GM12875 (cell line): Measurements from ENCODE around the gene SNX9.

Experiments used
- H3K4me3 ChIP-seq: one replicate; pipeline ENCODE4 v1.5.1; 2011; ENCODE audit warnings: low read depth, low read length, control low read depth
- TF ChIP-seq, protein P1 (sequence below): IDR thresholded peaks from 2 replicates; pipeline ENCODE4 v1.5.1; 2011; ENCODE audit warnings: low read depth, mild to moderate bottlenecking, control low read depth, inconsistent platforms, low read length, moderate library complexity, borderline replicate concordance; ENCODE audit not compliant: insufficient read depth

Gene SNX9

DNA sequence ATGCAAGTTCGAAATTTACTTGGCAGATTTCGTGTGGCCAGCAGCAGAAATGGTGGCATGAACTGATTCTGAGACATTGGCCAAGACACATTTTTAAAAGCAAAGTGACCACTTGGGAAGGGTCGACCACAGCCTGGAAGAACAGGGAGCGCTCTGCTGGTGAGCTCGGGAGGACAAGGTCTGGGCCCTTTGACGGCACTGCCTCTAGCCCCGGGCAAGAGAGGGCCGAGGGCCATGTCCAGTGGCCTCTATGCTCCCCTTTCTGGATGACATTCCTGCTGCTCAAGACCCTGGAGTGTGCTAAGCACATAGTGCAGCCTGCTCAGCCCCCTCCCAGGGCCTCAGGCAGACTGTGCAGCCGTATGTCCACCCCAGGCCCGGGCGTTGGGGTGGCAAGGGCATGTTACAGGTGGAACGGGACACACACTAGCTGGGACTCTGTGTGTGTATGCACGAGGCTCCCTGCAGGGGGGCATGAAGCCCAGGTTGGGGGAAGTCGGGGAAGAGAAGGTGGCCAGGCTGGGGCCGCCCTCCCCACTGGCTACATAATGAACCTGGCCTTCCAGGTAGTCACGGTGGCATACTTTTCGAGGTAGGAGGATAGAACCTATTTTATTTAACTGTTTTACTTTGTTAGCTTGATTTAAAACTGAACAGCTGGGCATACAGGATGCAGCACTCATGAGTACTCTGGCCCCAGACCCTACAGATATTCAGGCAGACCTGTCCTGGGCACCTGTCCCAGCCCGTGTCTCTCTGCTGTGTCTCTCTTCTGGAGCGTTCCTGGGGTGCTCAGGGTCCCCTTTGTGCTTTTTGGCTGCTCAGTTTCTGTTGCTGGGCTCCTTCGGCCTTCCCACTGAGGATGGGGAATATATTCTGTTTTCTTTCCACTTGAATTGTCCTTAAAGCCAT, 165.0 kb downstream of the SNX9 start:
- TF ChIP-seq, protein P1, sequence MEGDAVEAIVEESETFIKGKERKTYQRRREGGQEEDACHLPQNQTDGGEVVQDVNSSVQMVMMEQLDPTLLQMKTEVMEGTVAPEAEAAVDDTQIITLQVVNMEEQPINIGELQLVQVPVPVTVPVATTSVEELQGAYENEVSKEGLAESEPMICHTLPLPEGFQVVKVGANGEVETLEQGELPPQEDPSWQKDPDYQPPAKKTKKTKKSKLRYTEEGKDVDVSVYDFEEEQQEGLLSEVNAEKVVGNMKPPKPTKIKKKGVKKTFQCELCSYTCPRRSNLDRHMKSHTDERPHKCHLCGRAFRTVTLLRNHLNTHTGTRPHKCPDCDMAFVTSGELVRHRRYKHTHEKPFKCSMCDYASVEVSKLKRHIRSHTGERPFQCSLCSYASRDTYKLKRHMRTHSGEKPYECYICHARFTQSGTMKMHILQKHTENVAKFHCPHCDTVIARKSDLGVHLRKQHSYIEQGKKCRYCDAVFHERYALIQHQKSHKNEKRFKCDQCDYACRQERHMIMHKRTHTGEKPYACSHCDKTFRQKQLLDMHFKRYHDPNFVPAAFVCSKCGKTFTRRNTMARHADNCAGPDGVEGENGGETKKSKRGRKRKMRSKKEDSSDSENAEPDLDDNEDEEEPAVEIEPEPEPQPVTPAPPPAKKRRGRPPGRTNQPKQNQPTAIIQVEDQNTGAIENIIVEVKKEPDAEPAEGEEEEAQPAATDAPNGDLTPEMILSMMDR: no peak

DNA sequence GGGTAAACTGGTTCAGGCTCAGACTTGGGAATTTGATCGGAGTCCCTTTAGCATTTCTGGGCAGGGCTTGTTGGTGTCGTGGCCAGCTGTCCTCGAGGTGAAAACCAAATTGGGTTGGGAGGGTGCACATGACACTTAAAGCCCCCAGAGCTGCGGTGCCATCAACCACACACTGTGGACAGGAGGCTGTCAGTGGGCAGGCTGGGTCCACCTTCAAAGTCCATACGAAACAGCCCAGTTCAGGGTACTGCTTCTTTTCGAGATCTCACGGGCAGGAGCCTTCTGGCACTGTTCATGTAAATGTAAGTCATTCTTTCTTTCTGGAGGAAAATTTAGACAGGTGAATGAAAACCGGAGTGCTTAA, 165.6 kb downstream of the SNX9 start:
- H3K4me3 ChIP-seq: no peak overlapping the region
- TF ChIP-seq, protein P1: no peak

More for the DNA sequence above, 165.0 kb downstream of the SNX9 start:
- H3K4me3 ChIP-seq: no peak overlapping the region

DNA sequence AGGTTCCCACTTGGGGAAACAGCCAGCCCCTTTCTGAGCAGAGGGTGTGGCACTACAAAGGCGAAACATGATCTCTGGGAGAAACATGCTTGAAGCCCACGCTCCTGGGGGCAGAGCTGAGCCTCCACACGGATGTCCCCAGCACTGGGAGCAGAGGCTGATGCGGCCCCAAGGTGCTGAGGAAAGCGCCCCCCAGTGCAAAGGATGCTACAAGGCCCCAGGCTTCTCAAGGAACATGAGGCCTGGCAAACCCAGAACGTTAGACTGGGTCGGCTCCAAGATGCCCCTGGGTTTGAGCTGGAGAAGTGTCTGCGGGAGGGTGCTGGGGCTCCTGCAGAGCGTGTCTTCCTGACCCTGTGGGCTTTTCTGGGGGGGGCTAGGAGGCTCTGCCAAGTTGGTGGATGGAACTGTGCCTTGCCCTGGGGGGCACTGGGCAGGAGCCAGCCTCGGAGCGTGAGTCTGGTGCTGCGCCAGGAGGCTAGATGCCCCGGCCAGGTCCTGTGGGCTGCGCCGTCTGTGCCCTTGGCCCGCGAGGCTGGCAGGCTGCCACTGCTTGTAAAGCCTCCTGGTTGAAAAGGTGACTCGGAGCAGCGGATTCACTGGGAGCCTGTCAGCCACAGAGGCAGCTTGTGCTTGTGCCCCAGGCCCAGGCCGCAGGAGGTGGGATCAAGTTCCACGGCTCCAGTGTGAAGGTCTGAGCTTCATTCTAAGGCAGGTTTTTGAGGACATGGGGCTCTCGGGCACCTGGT, 166.7 kb downstream of the SNX9 start:
- TF ChIP-seq, protein P1: no peak
- H3K4me3 ChIP-seq: no peak overlapping the region

DNA sequence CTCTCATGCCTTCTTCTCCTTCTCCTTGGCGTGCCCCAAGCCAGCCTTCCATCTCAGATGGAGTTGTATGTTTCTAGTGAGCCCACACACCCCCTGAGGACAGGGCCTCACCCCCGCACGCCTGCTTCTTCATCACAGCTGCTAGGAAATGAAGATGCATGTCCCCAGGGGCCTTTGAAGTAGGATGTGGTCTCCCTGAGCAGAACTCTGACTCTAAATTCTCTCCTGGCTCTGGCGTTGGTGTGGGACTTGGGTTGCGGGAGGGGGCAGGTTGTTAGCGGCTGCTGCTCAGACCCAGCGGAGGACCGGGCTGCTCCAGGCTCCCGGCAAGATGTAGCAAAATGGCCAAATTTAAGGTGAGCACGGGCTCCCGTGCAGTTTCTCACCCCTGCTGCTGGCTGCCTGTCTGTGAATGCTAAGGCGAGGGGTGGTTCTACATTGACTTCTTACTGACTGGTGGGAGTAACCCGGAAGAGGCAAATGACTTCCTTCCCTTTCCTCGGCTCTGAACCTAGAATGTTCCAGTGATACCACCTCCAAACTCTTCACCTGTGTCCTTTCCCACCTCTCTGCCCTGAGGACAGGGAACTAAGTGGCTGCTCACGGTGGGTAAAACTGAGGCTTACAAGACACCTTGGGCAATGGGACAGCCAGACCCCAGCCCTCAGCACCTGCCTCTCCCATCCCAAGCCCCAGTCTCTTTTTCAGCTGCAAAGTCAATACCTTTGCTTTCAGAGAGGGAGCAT, 167.4 kb downstream of the SNX9 start:
- no peak overlapping the region for H3K4me3 ChIP-seq
- TF ChIP-seq, protein P1: no peak

DNA sequence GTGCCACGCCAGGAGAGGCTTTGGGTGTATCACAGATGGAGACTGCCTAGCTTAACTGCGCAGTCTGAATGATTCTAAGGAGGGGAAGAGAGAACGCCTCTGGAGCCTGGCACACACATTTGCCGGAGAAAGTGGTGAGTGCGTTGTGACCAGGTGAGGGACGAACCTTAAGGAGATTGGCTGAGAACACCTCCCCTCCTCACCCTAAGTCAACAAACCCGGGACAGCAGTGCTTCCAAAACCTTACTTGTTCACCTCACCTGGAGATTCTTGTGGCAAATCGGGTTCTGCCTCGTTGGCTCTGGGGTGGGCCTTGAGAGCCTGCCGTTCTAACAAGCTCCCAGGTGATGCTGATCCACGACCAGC, 168.0 kb downstream of the SNX9 start:
- TF ChIP-seq, protein P1: no peak
- no peak overlapping the region for H3K4me3 ChIP-seq

DNA sequence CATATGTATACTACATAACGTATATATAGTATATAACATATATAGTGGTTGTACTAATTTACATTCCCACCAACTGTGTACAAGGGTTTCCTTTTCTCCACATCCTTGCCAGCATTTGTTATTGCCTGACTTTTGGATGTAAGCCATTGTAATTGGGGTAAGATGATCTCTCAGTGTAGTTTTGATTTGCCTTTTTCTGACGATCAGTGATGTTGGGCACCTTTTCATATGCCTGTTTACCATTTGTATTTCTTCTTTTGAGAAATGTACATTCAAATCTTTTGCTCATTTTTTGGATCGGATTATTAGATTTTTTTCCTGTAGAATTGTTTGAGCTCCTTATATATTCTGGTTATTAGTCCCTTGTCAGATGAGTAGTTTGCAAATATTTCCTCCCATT, 170.0 kb downstream of the SNX9 start:
- no peak overlapping the region for H3K4me3 ChIP-seq
- TF ChIP-seq, protein P1: no peak
